Smooth muscle cell (in vitro differentiated cells): ENCODE results near the gene LRRC7. TPM values are rescaled to one million over a fixed set of nuclear protein-coding genes. Genes with fewer than 3 reads are reported as not detected.

ENCODE experiments used
- DNase-seq: peaks from one replicate; lab custom pipeline; 2025; ENCODE audit not compliant: unreplicated experiment; lab: John Stamatoyannopoulos, UW
- H2AFZ ChIP-seq: fragments of 200-600 bp; sonication (generic); 2 replicates; pipeline ENCODE4 v1.6.0; 2016; ENCODE audit warnings: antibody characterized with exemption, low read depth, mild to moderate bottlenecking
- H3F3A ChIP-seq: fragments of 200-600 bp; sonication (generic); 2 replicates; pipeline ENCODE4 v1.6.0; 2017; ENCODE audit warnings: antibody characterized with exemption, low read depth
- H3K27ac ChIP-seq: fragments of 200-600 bp; sonication (generic); 2 replicates; pipeline ENCODE4 v1.5.1; 2016; ENCODE audit warnings: low read depth, mild to moderate bottlenecking
- H3K27me3 ChIP-seq: fragments of 200-600 bp; sonication (generic); 2 replicates; pipeline ENCODE4 v1.6.1; 2016; ENCODE audit warnings: low read depth, mild to moderate bottlenecking
- H3K36me3 ChIP-seq: fragments of 200-600 bp; sonication (generic); 2 replicates; pipeline ENCODE4 v1.5.1; 2016; ENCODE audit warnings: low read depth
- H3K4me1 ChIP-seq: fragments of 200-600 bp; sonication (generic); 2 replicates; pipeline ENCODE4 v1.5.1; 2016; ENCODE audit warnings: low read depth
- H3K4me2 ChIP-seq: fragments of 200-600 bp; sonication (generic); 2 replicates; pipeline ENCODE4 v1.6.0; 2016; ENCODE audit warnings: mild to moderate bottlenecking
- H3K4me3 ChIP-seq: fragments of 200-600 bp; sonication (generic); 2 replicates; pipeline ENCODE4 v1.5.1; 2016; ENCODE audit warnings: mild to moderate bottlenecking
- H3K79me2 ChIP-seq: fragments of 200-600 bp; sonication (generic); 2 replicates; pipeline ENCODE4 v1.6.0; 2016; ENCODE audit warnings: low read depth, mild to moderate bottlenecking
- H3K9ac ChIP-seq: fragments of 200-600 bp; sonication (generic); 2 replicates; pipeline ENCODE4 v1.6.0; 2016; ENCODE audit warnings: low read depth
- H3K9me3 ChIP-seq: fragments of 200-600 bp; sonication (generic); replicated peaks from 2 replicates; pipeline ENCODE4 v1.5.1; 2016; ENCODE audit warnings: low read depth
- H4K20me1 ChIP-seq: fragments of 200-600 bp; sonication (generic); 2 replicates; pipeline ENCODE4 v1.6.0; 2016; ENCODE audit warnings: low read depth
- WGBS: methylation state at CpG from one replicate; pipeline ENCODE4 v1.1.7; 2016; ENCODE audit warnings: low lambda C conversion rate; 5-methylcytosine and 5-hydroxymethylcytosine counted together
- polyA plus RNA-seq: library from polyadenylated mRNA; unstranded; fragments of >200 nt; fragmentation: Nextera tagmentation; extraction: Ambion mirVana; gene quantifications from 2 replicates; pipeline ENCODE4 v1.2.1, GENCODE V29; 2016
- total RNA-seq: library from RNA; depleted of rRNA; stranded (reverse); fragments of >200 nt; gene quantifications from 2 replicates; pipeline ENCODE4 v1.2.3, GENCODE V29; 2014
- TF ChIP-seq, protein P1 (sequence below): fragments of 200-600 bp; sonication (generic); IDR thresholded peaks from 2 replicates; pipeline ENCODE4 v1.5.1; 2017; ENCODE audit warnings: borderline replicate concordance, mild to moderate bottlenecking, antibody characterized with exemption; ENCODE audit not compliant: insufficient read depth, poor library complexity, severe bottlenecking

Gene LRRC7
- total and polyA plus RNA-seq, 2 experiments from 2014 or later, result 0.04 to 0.06 TPM

DNA sequence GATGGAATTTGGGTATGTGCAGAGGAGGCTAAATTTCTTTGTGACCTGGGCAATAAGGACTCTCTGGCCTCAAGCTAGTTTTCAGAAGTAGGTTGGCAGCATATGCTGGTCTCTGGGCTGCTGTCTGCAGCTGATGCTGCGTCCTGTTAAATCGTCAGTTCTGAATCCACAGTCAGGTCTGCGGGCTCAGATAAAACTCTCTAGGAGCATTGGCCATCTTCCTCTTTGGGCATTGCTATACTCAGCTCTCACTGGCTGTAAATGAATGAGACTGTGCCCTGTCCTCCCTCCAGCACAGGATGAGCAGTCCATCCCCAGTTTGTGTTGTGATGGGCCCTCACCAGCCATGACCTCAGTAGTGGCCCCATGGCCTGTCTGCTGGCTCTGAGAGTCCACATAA lies 365.0 kb downstream of the LRRC7 start:
- Histone ChIP-seq H3K9ac (no peak overlapping the region), H3K27ac (no peak overlapping the region), H3F3A (no peaks in the 10 kb centered on the region), H3K36me3 (no peaks in the 10 kb centered on the region), H3K9me3 (no peaks in the 10 kb centered on the region), H3K27me3 (no peaks in the 10 kb centered on the region), H4K20me1 (no peaks in the 10 kb centered on the region), H3K79me2 (no peaks in the 10 kb centered on the region), H3K4me3 (no peak overlapping the region), H3K4me1 (no peaks in the 10 kb centered on the region), H2AFZ (no peak overlapping the region), H3K4me2 (no peak overlapping the region)
- no peak for DNase-seq
- WGBS, result 88% methylated on average over 3 of the region's 3 CpGs
- TF ChIP-seq, protein P1, sequence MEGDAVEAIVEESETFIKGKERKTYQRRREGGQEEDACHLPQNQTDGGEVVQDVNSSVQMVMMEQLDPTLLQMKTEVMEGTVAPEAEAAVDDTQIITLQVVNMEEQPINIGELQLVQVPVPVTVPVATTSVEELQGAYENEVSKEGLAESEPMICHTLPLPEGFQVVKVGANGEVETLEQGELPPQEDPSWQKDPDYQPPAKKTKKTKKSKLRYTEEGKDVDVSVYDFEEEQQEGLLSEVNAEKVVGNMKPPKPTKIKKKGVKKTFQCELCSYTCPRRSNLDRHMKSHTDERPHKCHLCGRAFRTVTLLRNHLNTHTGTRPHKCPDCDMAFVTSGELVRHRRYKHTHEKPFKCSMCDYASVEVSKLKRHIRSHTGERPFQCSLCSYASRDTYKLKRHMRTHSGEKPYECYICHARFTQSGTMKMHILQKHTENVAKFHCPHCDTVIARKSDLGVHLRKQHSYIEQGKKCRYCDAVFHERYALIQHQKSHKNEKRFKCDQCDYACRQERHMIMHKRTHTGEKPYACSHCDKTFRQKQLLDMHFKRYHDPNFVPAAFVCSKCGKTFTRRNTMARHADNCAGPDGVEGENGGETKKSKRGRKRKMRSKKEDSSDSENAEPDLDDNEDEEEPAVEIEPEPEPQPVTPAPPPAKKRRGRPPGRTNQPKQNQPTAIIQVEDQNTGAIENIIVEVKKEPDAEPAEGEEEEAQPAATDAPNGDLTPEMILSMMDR, result no peak

DNA sequence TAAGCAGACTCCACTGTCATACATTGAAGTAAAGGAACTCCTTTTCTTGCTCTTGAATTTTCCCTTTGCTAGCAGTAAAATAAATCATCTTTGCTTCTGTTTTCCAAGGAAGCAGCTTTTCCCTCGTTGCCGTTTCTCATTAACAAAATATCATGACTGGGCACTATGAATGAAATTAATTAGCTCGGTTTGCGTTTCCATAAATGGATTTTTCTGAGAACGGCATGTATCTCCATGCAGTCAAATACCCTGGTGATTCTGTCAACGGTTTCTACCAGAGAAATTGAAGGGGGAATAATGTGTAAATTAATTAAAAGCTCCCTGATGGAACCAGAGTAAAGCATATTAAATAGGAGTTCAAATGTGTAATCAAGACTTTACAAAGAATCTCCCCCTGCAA lies 372.5 kb downstream of the LRRC7 start:
- TF ChIP-seq, protein P1, result no peak
- Histone ChIP-seq H3K4me3 (no peak overlapping the region), H3K27ac (no peak overlapping the region), H3F3A (no peaks in the 10 kb centered on the region), H2AFZ (no peak overlapping the region), H3K36me3 (no peaks in the 10 kb centered on the region), H3K9me3 (no peaks in the 10 kb centered on the region), H3K4me1 (no peaks in the 10 kb centered on the region), H3K4me2 (no peak overlapping the region), H3K79me2 (no peaks in the 10 kb centered on the region), H3K9ac (no peak overlapping the region), H3K27me3 (no peaks in the 10 kb centered on the region), H4K20me1 (no peaks in the 10 kb centered on the region)
- no peak for DNase-seq
- 92% methylated on average over 6 of the region's 6 CpGs for WGBS

DNA sequence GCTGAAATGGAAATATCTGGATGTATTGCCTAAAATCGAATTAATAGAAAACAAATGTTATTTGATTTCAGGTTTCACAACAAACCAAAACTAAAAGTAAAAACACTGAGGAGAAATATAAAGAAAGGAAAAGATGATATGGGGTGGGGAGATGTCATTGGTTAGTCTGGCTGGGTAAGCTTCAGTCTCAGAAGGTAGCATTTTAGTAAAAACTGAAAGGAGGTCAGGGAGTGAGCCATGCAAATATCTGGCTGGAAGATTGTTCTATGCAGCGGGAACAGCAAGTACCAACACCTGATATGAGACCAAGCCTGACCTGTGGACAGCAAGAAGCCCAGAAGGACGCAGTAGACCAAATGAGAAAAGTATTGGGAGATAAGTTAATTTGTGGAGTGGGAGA lies 373.1 kb downstream of the LRRC7 start:
- no peak for DNase-seq
- no peak overlapping the region for H3K4me3 ChIP-seq
- no peaks in the 10 kb centered on the region for H4K20me1 ChIP-seq
- H3F3A ChIP-seq, result no peaks in the 10 kb centered on the region
- no peaks in the 10 kb centered on the region for H3K79me2 ChIP-seq
- WGBS, result 79% methylated on average over 3 of the region's 3 CpGs
- TF ChIP-seq, protein P1, result no peak
- H3K9me3 ChIP-seq, result no peaks in the 10 kb centered on the region
- H3K36me3 ChIP-seq, result no peaks in the 10 kb centered on the region
- H3K27ac ChIP-seq, result no peak overlapping the region
- H3K27me3 ChIP-seq, result no peaks in the 10 kb centered on the region
- no peak overlapping the region for H3K9ac ChIP-seq
- H3K4me1 ChIP-seq, result no peaks in the 10 kb centered on the region
- no peak overlapping the region for H3K4me2 ChIP-seq
- no peak overlapping the region for H2AFZ ChIP-seq

DNA sequence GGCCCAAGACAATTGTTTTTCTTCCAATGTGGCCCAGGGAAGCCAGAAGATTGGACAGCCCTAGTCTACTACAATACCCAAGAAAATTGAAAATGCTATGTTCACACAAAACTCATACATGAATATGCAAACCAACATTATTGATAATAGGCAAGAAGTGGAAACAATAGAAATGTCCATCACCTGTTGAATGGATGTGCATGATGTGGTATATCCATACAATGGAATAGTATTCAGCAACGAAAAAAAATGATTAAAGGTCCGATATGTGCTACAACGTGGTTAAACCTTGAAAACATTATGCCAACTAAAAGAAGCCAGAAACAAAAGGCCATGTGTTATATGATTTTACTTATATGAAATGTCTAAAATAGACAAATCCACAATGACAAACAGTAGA lies 375.3 kb downstream of the LRRC7 start:
- Histone ChIP-seq H3K36me3 (no peaks in the 10 kb centered on the region), H3K4me1 (no peaks in the 10 kb centered on the region), H3K79me2 (no peaks in the 10 kb centered on the region), H3K27me3 (no peaks in the 10 kb centered on the region), H3K9ac (no peak overlapping the region), H3K4me2 (no peak overlapping the region), H4K20me1 (no peaks in the 10 kb centered on the region), H2AFZ (no peak overlapping the region), H3F3A (no peaks in the 10 kb centered on the region), H3K27ac (no peak overlapping the region), H3K9me3 (no peaks in the 10 kb centered on the region), H3K4me3 (no peak overlapping the region)
- TF ChIP-seq, protein P1, result no peak
- no peak for DNase-seq
- WGBS, result 91% methylated on average over 3 of the region's 3 CpGs
